ENCODE data around the gene LDLRAD3.

- TF ChIP-seq, protein P1, sequence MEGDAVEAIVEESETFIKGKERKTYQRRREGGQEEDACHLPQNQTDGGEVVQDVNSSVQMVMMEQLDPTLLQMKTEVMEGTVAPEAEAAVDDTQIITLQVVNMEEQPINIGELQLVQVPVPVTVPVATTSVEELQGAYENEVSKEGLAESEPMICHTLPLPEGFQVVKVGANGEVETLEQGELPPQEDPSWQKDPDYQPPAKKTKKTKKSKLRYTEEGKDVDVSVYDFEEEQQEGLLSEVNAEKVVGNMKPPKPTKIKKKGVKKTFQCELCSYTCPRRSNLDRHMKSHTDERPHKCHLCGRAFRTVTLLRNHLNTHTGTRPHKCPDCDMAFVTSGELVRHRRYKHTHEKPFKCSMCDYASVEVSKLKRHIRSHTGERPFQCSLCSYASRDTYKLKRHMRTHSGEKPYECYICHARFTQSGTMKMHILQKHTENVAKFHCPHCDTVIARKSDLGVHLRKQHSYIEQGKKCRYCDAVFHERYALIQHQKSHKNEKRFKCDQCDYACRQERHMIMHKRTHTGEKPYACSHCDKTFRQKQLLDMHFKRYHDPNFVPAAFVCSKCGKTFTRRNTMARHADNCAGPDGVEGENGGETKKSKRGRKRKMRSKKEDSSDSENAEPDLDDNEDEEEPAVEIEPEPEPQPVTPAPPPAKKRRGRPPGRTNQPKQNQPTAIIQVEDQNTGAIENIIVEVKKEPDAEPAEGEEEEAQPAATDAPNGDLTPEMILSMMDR (IDR thresholded peaks at IDR 0.05), result no peak
- TF ChIP-seq REST (IDR thresholded peaks at IDR 0.05; ENCODE audit: insufficient read depth in 1 of 2, low read depth in 2 of 2, low read length in 1 of 2), result no peak
- TF ChIP-seq POLR2AphosphoS5 (IDR thresholded peaks at IDR 0.05; ENCODE audit: low read depth, low read length), result no peak
- TF ChIP-seq TCF7L2 (IDR thresholded peaks at IDR 0.05; ENCODE audit: low read depth, low read length), result no peak
- TF ChIP-seq SIN3A (IDR thresholded peaks at IDR 0.05; ENCODE audit: borderline replicate concordance, insufficient read depth, low read depth, low read length), result no peak
These were observed 309.4 kb downstream of the LDLRAD3 start for GRCh38 chr11:36253238-36253637.

All from Panc1 (cell line).